ENCODE measurements around the gene C12orf75. TPM values are rescaled to one million over a fixed set of nuclear protein-coding genes. Genes with fewer than 3 reads are reported as not detected.

The C12orf75 gene
- total and polyA plus RNA-seq, 10 of the 15 experiments (the other 5 are each of a cell fraction or from before 2014, with no cell fraction given) = 40.7 to 411 (median 159) TPM

GRCh38 chr12:105315726-105316125 lies 14.8 kb upstream of the C12orf75 start:
- intact Hi-C loops (cut with micrococcal nuclease; ENCODE audit: unreplicated experiment) (no loop called here), in situ Hi-C loops (cut with MboI) (no loop called here)
- BruUV-seq (replicated peaks) = no TSS peak
- Histone ChIP-seq H2AFZ (ENCODE audit: control insufficient read depth, low read depth, low read length) (no peak overlapping the region), H3K27ac (ENCODE audit: control insufficient read depth, insufficient read depth) (no peak overlapping the region), H3K9me3 (replicated peaks; ENCODE audit: control insufficient read depth, insufficient read depth, low read length) (no peaks in the 10 kb centered on the region; the same call in 1 of the 3 replicates), H3K9ac (ENCODE audit: control insufficient read depth, insufficient read depth, low read length) (no peak overlapping the region), H3K36me3 (ENCODE audit: control insufficient read depth in 2 of 2, insufficient read depth in 2 of 2, low read length in 1 of 2) (no peaks in the 10 kb centered on the region; a peak in 1 of 4 replicates), H4K20me1 (ENCODE audit: control insufficient read depth, insufficient read depth) (no peaks in the 10 kb centered on the region), H3K4me1 (ENCODE audit: control insufficient read depth, insufficient read depth, low read length) (no peaks in the 10 kb centered on the region), H3K79me2 (ENCODE audit: control insufficient read depth, insufficient read depth, low read length) (no peaks in the 10 kb centered on the region), H3K4me3 (no peak overlapping the region), H3K27me3 (replicated peaks in 1 of 2; ENCODE audit: control insufficient read depth in 2 of 2, insufficient read depth in 2 of 2, low read length in 1 of 2) (no peaks in the 10 kb centered on the region), H3K4me2 (ENCODE audit: control insufficient read depth, insufficient read depth) (no peak overlapping the region)
- TF ChIP-seq BCL3 (IDR thresholded peaks at IDR 0.05; ENCODE audit: borderline replicate concordance, insufficient read depth, low read depth, low read length, poor library complexity, severe bottlenecking) (no peak), ZBTB33 (IDR thresholded peaks at IDR 0.05) (no peak), ZNF622 (IDR thresholded peaks at IDR 0.05) (no peak), TARDBP (IDR thresholded peaks at IDR 0.05; ENCODE audit: borderline replicate concordance) (no peak)
- TF ChIP-seq, protein P1, sequence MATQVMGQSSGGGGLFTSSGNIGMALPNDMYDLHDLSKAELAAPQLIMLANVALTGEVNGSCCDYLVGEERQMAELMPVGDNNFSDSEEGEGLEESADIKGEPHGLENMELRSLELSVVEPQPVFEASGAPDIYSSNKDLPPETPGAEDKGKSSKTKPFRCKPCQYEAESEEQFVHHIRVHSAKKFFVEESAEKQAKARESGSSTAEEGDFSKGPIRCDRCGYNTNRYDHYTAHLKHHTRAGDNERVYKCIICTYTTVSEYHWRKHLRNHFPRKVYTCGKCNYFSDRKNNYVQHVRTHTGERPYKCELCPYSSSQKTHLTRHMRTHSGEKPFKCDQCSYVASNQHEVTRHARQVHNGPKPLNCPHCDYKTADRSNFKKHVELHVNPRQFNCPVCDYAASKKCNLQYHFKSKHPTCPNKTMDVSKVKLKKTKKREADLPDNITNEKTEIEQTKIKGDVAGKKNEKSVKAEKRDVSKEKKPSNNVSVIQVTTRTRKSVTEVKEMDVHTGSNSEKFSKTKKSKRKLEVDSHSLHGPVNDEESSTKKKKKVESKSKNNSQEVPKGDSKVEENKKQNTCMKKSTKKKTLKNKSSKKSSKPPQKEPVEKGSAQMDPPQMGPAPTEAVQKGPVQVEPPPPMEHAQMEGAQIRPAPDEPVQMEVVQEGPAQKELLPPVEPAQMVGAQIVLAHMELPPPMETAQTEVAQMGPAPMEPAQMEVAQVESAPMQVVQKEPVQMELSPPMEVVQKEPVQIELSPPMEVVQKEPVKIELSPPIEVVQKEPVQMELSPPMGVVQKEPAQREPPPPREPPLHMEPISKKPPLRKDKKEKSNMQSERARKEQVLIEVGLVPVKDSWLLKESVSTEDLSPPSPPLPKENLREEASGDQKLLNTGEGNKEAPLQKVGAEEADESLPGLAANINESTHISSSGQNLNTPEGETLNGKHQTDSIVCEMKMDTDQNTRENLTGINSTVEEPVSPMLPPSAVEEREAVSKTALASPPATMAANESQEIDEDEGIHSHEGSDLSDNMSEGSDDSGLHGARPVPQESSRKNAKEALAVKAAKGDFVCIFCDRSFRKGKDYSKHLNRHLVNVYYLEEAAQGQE (IDR thresholded peaks at IDR 0.05; ENCODE audit: low read depth, low read length) = no peak
- DNase-seq (ENCODE audit: low read depth, low spot score) (no peak), FAIRE-seq (no peak), ATAC-seq (no peak)
- ChIA-PET CTCF (no interaction called here), SMC1A (ENCODE audit: uncharacterized antibody, unreplicated experiment) (interaction anchor here (0.6 to 1.4 kb wide), 2 partner anchors 51 to 103 kb away, joined by 3 read pairs; no protein-coding TSS in a partner anchor), RAD21 (ENCODE audit: unreplicated experiment) (no interaction called here), POLR2A (no interaction called here)
- WGBS (ENCODE audit: insufficient coverage, insufficient replicate concordance, low lambda C conversion rate, missing lambda C conversion rate) = 73% methylated on average over 6 of the region's 6 CpGs
